ENCODE measurements around the gene NSDHL.

NSDHL gene

GRCh38 chrX:152865232-152865920 is 34.5 kb downstream of the NSDHL start:
- H3K9me3 ChIP-seq (ENCODE audit: control insufficient read depth in 5 of 5, low read length in 5 of 5), result peaks cover 0 to 6% (median 0%) of the 10 kb centered on the region in 5 donors
- H3K4me3 ChIP-seq (ENCODE audit: low read depth in 1 of 5, low read length in 5 of 5), result no peak overlapping the region
- H3K4me1 ChIP-seq (ENCODE audit: control insufficient read depth in 5 of 5, insufficient read depth in 5 of 5, low read length in 5 of 5), result peaks cover 0 to 10% (median 3%) of the 10 kb centered on the region in 5 donors
- H3K27ac ChIP-seq (ENCODE audit: low read depth, low read length), result no peak overlapping the region
- H3K36me3 ChIP-seq (ENCODE audit: control insufficient read depth in 5 of 5, insufficient read depth in 5 of 5, low read length in 5 of 5), result peaks cover 0 to 66% (median 41%) of the 10 kb centered on the region in 5 donors
- no peak overlapping the region for H3K9ac ChIP-seq (ENCODE audit: low read length in 5 of 5)
- no peaks in the 10 kb centered on the region for H3K27me3 ChIP-seq (ENCODE audit: control insufficient read depth in 5 of 5, insufficient read depth in 4 of 5, low read length in 5 of 5)

- Histone ChIP-seq H3K4me1 (ENCODE audit: control insufficient read depth in 5 of 5, insufficient read depth in 5 of 5, low read length in 5 of 5) (peaks cover 0 to 10% (median 3%) of the 10 kb centered on the region in 5 donors), H3K9me3 (ENCODE audit: control insufficient read depth in 5 of 5, low read length in 5 of 5) (peaks cover 0 to 6% (median 0%) of the 10 kb centered on the region in 5 donors), H3K4me3 (ENCODE audit: low read depth in 1 of 5, low read length in 5 of 5) (no peak overlapping the region), H3K36me3 (ENCODE audit: control insufficient read depth in 5 of 5, insufficient read depth in 5 of 5, low read length in 5 of 5) (peaks cover 0 to 64% (median 41%) of the 10 kb centered on the region in 5 donors), H3K9ac (ENCODE audit: low read length in 5 of 5) (no peak overlapping the region), H3K27ac (ENCODE audit: low read depth, low read length) (no peak overlapping the region), H3K27me3 (ENCODE audit: control insufficient read depth in 5 of 5, insufficient read depth in 4 of 5, low read length in 5 of 5) (peaks cover 0 to 2% (median 0%) of the 10 kb centered on the region in 5 donors)
Observed at GRCh38 chrX:152866386-152866785, 35.5 kb downstream of the NSDHL start.

GRCh38 chrX:152869972-152870371 is 39.1 kb downstream of the NSDHL start:
- peaks cover 0 to 10% (median 2%) of the 10 kb centered on the region in 5 donors for H3K27me3 ChIP-seq (ENCODE audit: control insufficient read depth in 5 of 5, insufficient read depth in 4 of 5, low read length in 5 of 5)
- H3K27ac ChIP-seq (ENCODE audit: low read depth, low read length), result no peak overlapping the region
- no peak overlapping the region for H3K4me3 ChIP-seq (ENCODE audit: low read depth in 1 of 5, low read length in 5 of 5)
- H3K36me3 ChIP-seq (ENCODE audit: control insufficient read depth in 5 of 5, insufficient read depth in 5 of 5, low read length in 5 of 5), result peaks cover 0 to 44% (median 37%) of the 10 kb centered on the region in 5 donors
- peaks cover 0 to 9% (median 3%) of the 10 kb centered on the region in 5 donors for H3K4me1 ChIP-seq (ENCODE audit: control insufficient read depth in 5 of 5, insufficient read depth in 5 of 5, low read length in 5 of 5)
- H3K9ac ChIP-seq (ENCODE audit: low read length in 5 of 5), result no peak overlapping the region
- peaks cover 0 to 6% (median 0%) of the 10 kb centered on the region in 5 donors for H3K9me3 ChIP-seq (ENCODE audit: control insufficient read depth in 5 of 5, low read length in 5 of 5)

GRCh38 chrX:152871260-152871659 is 40.4 kb downstream of the NSDHL start:
- no peak overlapping the region for H3K9ac ChIP-seq (ENCODE audit: low read length in 5 of 5)

GRCh38 chrX:152872522-152872921 is 41.7 kb downstream of the NSDHL start:
- Histone ChIP-seq H3K4me3 (ENCODE audit: low read depth in 1 of 5, low read length in 5 of 5) (no peak overlapping the region), H3K9ac (ENCODE audit: low read length in 5 of 5) (no peak overlapping the region), H3K27ac (ENCODE audit: low read depth, low read length) (no peak overlapping the region), H3K4me1 (ENCODE audit: control insufficient read depth in 5 of 5, insufficient read depth in 5 of 5, low read length in 5 of 5) (peaks cover 0 to 5% (median 0%) of the 10 kb centered on the region in 5 donors), H3K9me3 (ENCODE audit: control insufficient read depth in 5 of 5, low read length in 5 of 5) (peaks cover 0 to 7% (median 0%) of the 10 kb centered on the region in 5 donors), H3K36me3 (ENCODE audit: control insufficient read depth in 5 of 5, insufficient read depth in 5 of 5, low read length in 5 of 5) (peaks cover 0 to 26% (median 16%) of the 10 kb centered on the region in 5 donors), H3K27me3 (ENCODE audit: control insufficient read depth in 5 of 5, insufficient read depth in 4 of 5, low read length in 5 of 5) (peaks cover 0 to 12% (median 4%) of the 10 kb centered on the region in 5 donors)

More at GRCh38 chrX:152871260-152871659, 40.4 kb downstream of the NSDHL start:
- Histone ChIP-seq H3K36me3 (ENCODE audit: control insufficient read depth in 5 of 5, insufficient read depth in 5 of 5, low read length in 5 of 5) (peaks cover 0 to 36% (median 27%) of the 10 kb centered on the region in 5 donors), H3K4me1 (ENCODE audit: control insufficient read depth in 5 of 5, insufficient read depth in 5 of 5, low read length in 5 of 5) (peaks cover 0 to 3% (median 0%) of the 10 kb centered on the region in 5 donors), H3K27ac (ENCODE audit: low read depth, low read length) (no peak overlapping the region), H3K27me3 (ENCODE audit: control insufficient read depth in 5 of 5, insufficient read depth in 4 of 5, low read length in 5 of 5) (peaks cover 0 to 10% (median 4%) of the 10 kb centered on the region in 5 donors), H3K9me3 (ENCODE audit: control insufficient read depth in 5 of 5, low read length in 5 of 5) (peaks cover 0 to 5% (median 0%) of the 10 kb centered on the region in 5 donors), H3K4me3 (ENCODE audit: low read depth in 1 of 5, low read length in 5 of 5) (no peak overlapping the region)

GRCh38 chrX:152873361-152873760 is 42.5 kb downstream of the NSDHL start:
- peaks cover 0 to 22% (median 13%) of the 10 kb centered on the region in 5 donors for H3K36me3 ChIP-seq (ENCODE audit: control insufficient read depth in 5 of 5, insufficient read depth in 5 of 5, low read length in 5 of 5)
- no peak overlapping the region for H3K27ac ChIP-seq (ENCODE audit: low read depth, low read length)
- H3K4me3 ChIP-seq (ENCODE audit: low read depth in 1 of 5, low read length in 5 of 5), result no peak overlapping the region
- H3K9me3 ChIP-seq (ENCODE audit: control insufficient read depth in 5 of 5, low read length in 5 of 5), result peaks cover 0 to 7% (median 0%) of the 10 kb centered on the region in 5 donors
- H3K4me1 ChIP-seq (ENCODE audit: control insufficient read depth in 5 of 5, insufficient read depth in 5 of 5, low read length in 5 of 5), result peaks cover 0 to 6% (median 0%) of the 10 kb centered on the region in 5 donors
- H3K9ac ChIP-seq (ENCODE audit: low read length in 5 of 5), result no peak overlapping the region
- H3K27me3 ChIP-seq (ENCODE audit: control insufficient read depth in 5 of 5, insufficient read depth in 4 of 5, low read length in 5 of 5), result peaks cover 0 to 13% (median 5%) of the 10 kb centered on the region in 5 donors

GRCh38 chrX:152876931-152877840 is 46.3 kb downstream of the NSDHL start:
- Histone ChIP-seq H3K9me3 (ENCODE audit: control insufficient read depth in 5 of 5, low read length in 5 of 5) (peaks cover 0 to 7% (median 0%) of the 10 kb centered on the region in 5 donors), H3K27ac (ENCODE audit: low read depth, low read length) (no peak overlapping the region)

GRCh38 chrX:152878976-152879755 is 48.3 kb downstream of the NSDHL start:
- H3K9me3 ChIP-seq (ENCODE audit: control insufficient read depth in 5 of 5, low read length in 5 of 5), result peaks cover 0 to 7% (median 0%) of the 10 kb centered on the region in 5 donors
- H3K4me1 ChIP-seq (ENCODE audit: control insufficient read depth in 5 of 5, insufficient read depth in 5 of 5, low read length in 5 of 5), result peaks cover 0 to 6% (median 0%) of the 10 kb centered on the region in 5 donors
- H3K9ac ChIP-seq (ENCODE audit: low read length in 5 of 5), result no peak overlapping the region
- no peak overlapping the region for H3K4me3 ChIP-seq (ENCODE audit: low read depth in 1 of 5, low read length in 5 of 5)
- no peak overlapping the region for H3K27ac ChIP-seq (ENCODE audit: low read depth, low read length)
- no peaks in the 10 kb centered on the region for H3K36me3 ChIP-seq (ENCODE audit: control insufficient read depth in 5 of 5, insufficient read depth in 5 of 5, low read length in 5 of 5)
- peaks cover 0 to 19% (median 4%) of the 10 kb centered on the region in 5 donors for H3K27me3 ChIP-seq (ENCODE audit: control insufficient read depth in 5 of 5, insufficient read depth in 4 of 5, low read length in 5 of 5)

More at GRCh38 chrX:152876931-152877840, 46.3 kb downstream of the NSDHL start:
- Histone ChIP-seq H3K4me3 (ENCODE audit: low read depth in 1 of 5, low read length in 5 of 5) (no peak overlapping the region), H3K9ac (ENCODE audit: low read length in 5 of 5) (no peak overlapping the region), H3K36me3 (ENCODE audit: control insufficient read depth in 5 of 5, insufficient read depth in 5 of 5, low read length in 5 of 5) (no peaks in the 10 kb centered on the region), H3K27me3 (ENCODE audit: control insufficient read depth in 5 of 5, insufficient read depth in 4 of 5, low read length in 5 of 5) (peaks cover 0 to 15% (median 5%) of the 10 kb centered on the region in 5 donors), H3K4me1 (ENCODE audit: control insufficient read depth in 5 of 5, insufficient read depth in 5 of 5, low read length in 5 of 5) (peaks cover 0 to 6% (median 0%) of the 10 kb centered on the region in 5 donors)

GRCh38 chrX:152881289-152881688 is 50.4 kb downstream of the NSDHL start:
- peaks cover 2 to 23% (median 8%) of the 10 kb centered on the region in 5 donors for H3K27me3 ChIP-seq (ENCODE audit: control insufficient read depth in 5 of 5, insufficient read depth in 4 of 5, low read length in 5 of 5)
- H3K36me3 ChIP-seq (ENCODE audit: control insufficient read depth in 5 of 5, insufficient read depth in 5 of 5, low read length in 5 of 5), result no peaks in the 10 kb centered on the region
- H3K27ac ChIP-seq (ENCODE audit: low read depth, low read length), result no peak overlapping the region
- H3K9ac ChIP-seq (ENCODE audit: low read length in 5 of 5), result no peak overlapping the region
- peaks cover 0 to 6% (median 0%) of the 10 kb centered on the region in 5 donors for H3K4me1 ChIP-seq (ENCODE audit: control insufficient read depth in 5 of 5, insufficient read depth in 5 of 5, low read length in 5 of 5)
- H3K4me3 ChIP-seq (ENCODE audit: low read depth in 1 of 5, low read length in 5 of 5), result no peak overlapping the region
- peaks cover 0 to 3% (median 0%) of the 10 kb centered on the region in 5 donors for H3K9me3 ChIP-seq (ENCODE audit: control insufficient read depth in 5 of 5, low read length in 5 of 5)

All from subcutaneous abdominal adipose tissue (tissue), 5 donors.